ENCODE data around the gene B4GAT1.

DNA sequence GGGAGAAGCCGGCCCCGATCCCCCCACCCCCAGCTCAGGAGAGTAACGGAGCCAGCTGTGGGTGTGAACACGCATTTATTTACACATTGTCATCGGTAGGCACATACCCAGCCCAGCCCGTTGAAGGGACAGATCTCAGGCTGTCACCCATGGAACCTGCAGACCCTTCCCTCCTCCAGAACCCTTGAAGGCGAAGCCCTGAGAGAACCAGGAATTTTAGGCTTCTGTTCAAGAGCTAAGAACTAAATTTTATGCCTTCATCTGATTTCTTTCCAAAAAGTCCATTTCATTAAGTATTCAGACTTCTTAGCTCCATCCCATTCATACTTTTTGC, 2.1 kb downstream of the B4GAT1 start:
- TF ChIP-seq, protein P1, sequence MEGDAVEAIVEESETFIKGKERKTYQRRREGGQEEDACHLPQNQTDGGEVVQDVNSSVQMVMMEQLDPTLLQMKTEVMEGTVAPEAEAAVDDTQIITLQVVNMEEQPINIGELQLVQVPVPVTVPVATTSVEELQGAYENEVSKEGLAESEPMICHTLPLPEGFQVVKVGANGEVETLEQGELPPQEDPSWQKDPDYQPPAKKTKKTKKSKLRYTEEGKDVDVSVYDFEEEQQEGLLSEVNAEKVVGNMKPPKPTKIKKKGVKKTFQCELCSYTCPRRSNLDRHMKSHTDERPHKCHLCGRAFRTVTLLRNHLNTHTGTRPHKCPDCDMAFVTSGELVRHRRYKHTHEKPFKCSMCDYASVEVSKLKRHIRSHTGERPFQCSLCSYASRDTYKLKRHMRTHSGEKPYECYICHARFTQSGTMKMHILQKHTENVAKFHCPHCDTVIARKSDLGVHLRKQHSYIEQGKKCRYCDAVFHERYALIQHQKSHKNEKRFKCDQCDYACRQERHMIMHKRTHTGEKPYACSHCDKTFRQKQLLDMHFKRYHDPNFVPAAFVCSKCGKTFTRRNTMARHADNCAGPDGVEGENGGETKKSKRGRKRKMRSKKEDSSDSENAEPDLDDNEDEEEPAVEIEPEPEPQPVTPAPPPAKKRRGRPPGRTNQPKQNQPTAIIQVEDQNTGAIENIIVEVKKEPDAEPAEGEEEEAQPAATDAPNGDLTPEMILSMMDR (IDR thresholded peaks at IDR 0.05): no peak
- TF ChIP-seq ZFX (IDR thresholded peaks at IDR 0.05; ENCODE audit: borderline replicate concordance): no peak
